ENCODE results near the gene KCNIP4. TPM values are rescaled to one million over a fixed set of nuclear protein-coding genes. Genes with fewer than 3 reads are reported as not detected.
A peak's percentile ranks its signal among the peaks of the same experiment; 100 is the strongest.
"Not testable (repeated sequence)": the region's sequence is repeated elsewhere in the genome, so short reads cannot be mapped to it uniquely, and the experiment has no call there.

Gene KCNIP4
- total RNA-seq = 10 to 100 TPM in 5 of 8 experiments, 1 to 10 TPM in 3; 1.7 to 18.5 (median 10.8) TPM

DNA sequence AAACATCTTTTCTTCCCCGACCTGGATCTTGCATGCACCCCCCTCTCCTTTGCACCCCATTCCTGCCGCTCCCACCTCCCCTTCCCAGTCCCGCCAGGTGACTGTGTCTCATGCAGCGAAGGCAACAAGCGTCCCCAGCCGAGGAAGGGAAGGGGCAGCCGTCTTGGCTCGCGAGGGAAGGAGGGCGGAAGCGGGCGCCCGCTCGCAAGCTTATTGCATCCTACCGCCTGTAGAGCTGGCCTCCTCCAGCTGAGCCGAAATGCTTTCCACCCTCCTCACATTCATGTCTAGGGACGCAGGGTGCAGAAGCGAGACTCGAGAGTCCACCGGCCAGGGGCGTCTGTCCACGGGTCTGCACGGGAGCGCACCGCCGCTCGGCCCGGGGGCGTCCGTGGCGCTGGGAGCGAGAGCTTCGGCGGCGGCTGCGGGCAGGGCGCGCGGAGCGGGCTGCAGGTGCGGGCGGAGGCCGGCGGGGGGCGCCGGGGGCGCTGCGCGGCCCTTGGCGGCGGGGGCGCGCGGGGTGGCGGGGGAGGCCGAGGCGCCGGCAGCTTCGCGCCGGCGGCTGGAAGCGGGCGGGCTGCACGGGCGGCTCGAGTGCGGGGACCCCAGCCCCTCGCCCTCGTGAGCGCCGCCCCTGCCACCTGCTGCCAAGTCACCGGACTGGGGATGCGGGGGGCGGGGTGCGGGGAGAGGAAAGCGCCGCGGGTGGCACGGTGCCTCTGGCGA is at the start of gene KCNIP4:
Gene KCNIP4, minus strand, starts transcription at position 426 of the 726 bp plus-strand sequence.
- peak within 1 kb of the TSS; percentile 56 to 90 (median 82) for H3K4me3 ChIP-seq
- ATAC-seq (replicated peaks in 6 of 8) = peak in 7 of 8 experiments; percentile 81 to 96 (median 91)
- no peaks in the 10 kb centered on the region for H3K4me1 ChIP-seq (replicated peaks in 1 of 2)
- in situ Hi-C loops (cut with MboI; ENCODE audit: low pct_unique_long_range_greater_than_20kb in 2 of 9, low sequenced_read_pairs in 9 of 9, unreplicated experiment in 9 of 9) = no loop called here
- 0 to 7% methylated on average over 4 to 5 of the region's 81 CpGs; no CpG with 5 or more reads in 8 of the 10 experiments for WGBS, 10 experiments
- peak within 1 kb of the TSS in 1 of 2 donors; percentile 52 for H3K27ac ChIP-seq

DNA sequence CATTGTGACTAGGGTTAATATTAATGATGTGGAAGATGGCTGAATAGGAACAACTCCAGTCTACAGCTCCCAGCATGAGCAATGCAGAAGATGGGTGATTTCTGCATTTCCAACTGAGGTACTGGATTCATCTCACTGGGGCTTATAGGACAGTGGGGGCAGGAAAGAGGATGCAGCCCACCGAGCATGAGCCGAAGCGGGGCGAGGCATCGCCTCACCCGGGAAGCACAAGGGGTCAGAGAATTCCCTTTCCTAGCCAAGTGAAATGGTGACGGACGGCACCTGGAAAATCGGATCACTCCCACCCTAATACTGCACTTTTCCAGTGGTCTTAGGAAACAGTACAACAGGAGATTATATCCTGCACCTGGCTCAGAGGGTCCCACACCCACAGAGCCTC is 48.0 kb upstream of the KCNIP4 start:
- H3K4me3 ChIP-seq; ATAC-seq (replicated peaks in 6 of 8); in situ Hi-C loops (cut with MboI; ENCODE audit: low pct_unique_long_range_greater_than_20kb in 2 of 9, low sequenced_read_pairs in 9 of 9, unreplicated experiment in 9 of 9); H3K27ac ChIP-seq; H3K4me1 ChIP-seq (replicated peaks in 1 of 2): not testable (repeated sequence)
- WGBS, 10 experiments = 92 to 100% (median 100%) methylated on average over 1 to 5 of the region's 9 CpGs; no CpG with 5 or more reads in 7 of the 10 experiments

DNA sequence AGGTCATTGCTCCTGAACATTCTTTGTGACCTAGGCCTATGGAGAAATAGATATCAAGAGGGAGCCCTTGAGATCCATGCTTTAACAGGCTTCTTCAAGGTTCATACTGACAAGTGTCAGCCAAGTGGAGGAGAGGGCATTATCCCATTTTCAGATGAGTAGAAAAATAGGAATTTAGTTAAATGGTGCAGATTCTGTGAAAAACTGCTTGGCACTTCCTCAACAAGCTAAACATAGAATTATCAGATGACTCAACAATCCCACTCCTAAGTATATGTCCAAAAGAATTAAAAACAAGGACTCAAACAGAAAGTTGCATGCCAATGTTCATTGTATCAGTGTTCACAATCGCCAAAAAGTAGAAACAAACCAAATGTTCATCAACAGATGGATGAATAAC is 43.8 kb upstream of the KCNIP4 start:
- no peak for ATAC-seq (replicated peaks in 6 of 8)
- Histone ChIP-seq H3K27ac (no peak overlapping the region), H3K4me3 (no peak overlapping the region), H3K4me1 (replicated peaks in 1 of 2) (no peaks in the 10 kb centered on the region)
- in situ Hi-C loops (cut with MboI; ENCODE audit: low pct_unique_long_range_greater_than_20kb in 2 of 9, low sequenced_read_pairs in 9 of 9, unreplicated experiment in 9 of 9) = no loop called here
- 0 to 100% (median 68%) methylated on average over 1 of the region's 1 CpG for WGBS, 10 experiments

DNA sequence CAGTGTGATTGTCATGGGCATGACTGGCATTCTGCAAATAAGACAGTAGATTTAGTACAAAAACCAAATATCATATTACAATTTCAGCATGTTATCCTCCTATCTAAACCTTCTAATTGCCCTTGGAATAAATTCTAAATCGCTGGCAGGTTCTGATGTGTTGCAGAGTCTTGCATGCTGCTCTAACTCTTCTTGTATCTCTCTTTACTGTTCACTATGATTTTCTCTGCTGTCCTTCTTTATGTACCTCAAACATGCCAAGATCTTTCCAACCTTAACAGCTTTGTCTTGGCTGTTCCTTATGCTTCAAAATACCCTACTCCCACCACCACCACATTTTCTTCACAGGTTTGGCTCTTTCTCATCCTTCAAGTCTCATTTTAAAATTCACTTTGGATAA is 43.0 kb upstream of the KCNIP4 start:
- no peaks in the 10 kb centered on the region for H3K4me1 ChIP-seq (replicated peaks in 1 of 2)
- in situ Hi-C loops (cut with MboI; ENCODE audit: low pct_unique_long_range_greater_than_20kb in 2 of 9, low sequenced_read_pairs in 9 of 9, unreplicated experiment in 9 of 9) = no loop called here
- H3K4me3 ChIP-seq = no peak overlapping the region
- no peak overlapping the region for H3K27ac ChIP-seq
- ATAC-seq (replicated peaks in 6 of 8) = no peak
- 0 to 100% (median 80%) methylated on average over 1 of the region's 1 CpG; no CpG with 5 or more reads in 1 of the 10 experiments for WGBS, 10 experiments

DNA sequence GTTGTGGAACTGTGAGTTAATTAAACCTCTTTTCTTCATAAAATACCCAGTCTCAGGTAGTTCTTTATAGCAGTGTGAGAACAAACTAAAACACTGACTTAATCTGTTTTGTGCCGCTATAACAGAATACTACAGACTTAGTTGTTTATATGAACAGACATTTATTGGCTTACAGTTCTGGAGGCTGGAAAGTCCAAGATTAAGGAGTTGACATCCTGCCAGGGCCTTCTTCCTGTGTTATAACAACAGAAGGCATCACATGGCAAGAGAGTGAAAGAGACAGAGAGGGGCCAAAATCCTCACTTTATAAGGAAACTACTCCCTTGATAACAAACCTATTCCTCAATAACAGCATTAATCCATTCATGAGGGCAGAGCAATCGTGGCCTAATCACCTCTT is 42.5 kb upstream of the KCNIP4 start:
- WGBS, 10 experiments = 5 to 100% (median 54%) methylated on average over 1 to 2 of the region's 2 CpGs; no CpG with 5 or more reads in 2 of the 10 experiments
- no peak for ATAC-seq (replicated peaks in 6 of 8)
- in situ Hi-C loops (cut with MboI; ENCODE audit: low pct_unique_long_range_greater_than_20kb in 2 of 9, low sequenced_read_pairs in 9 of 9, unreplicated experiment in 9 of 9) = no loop called here
- Histone ChIP-seq H3K4me3 (no peak overlapping the region), H3K4me1 (replicated peaks in 1 of 2) (no peaks in the 10 kb centered on the region), H3K27ac (no peak overlapping the region)

DNA sequence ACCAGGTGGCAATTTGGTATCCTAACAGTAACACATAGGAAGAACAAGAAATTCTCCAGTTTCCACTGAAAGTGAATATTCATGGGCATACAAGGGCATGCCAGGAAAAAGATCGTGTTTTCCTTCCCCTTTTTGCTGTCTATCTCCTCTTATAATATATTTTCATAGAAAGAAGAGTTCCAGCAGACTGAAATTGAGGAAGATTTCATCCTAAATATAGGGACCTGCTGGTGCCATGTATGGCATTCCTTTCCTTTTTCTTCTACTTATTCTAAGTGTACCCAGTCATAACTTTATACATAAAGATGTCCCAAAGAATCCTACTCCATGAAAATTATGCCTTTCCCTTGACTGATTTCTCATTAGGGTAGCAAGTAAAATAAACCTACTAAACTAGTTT is 40.8 kb upstream of the KCNIP4 start:
- Histone ChIP-seq H3K4me1 (replicated peaks in 1 of 2) (no peaks in the 10 kb centered on the region), H3K4me3 (no peak overlapping the region), H3K27ac (no peak overlapping the region)
- in situ Hi-C loops (cut with MboI; ENCODE audit: low pct_unique_long_range_greater_than_20kb in 2 of 9, low sequenced_read_pairs in 9 of 9, unreplicated experiment in 9 of 9) = no loop called here
- no peak for ATAC-seq (replicated peaks in 6 of 8)
- WGBS, 10 experiments = 13 to 100% (median 75%) methylated on average over 1 of the region's 1 CpG; no CpG with 5 or more reads in 3 of the 10 experiments

DNA sequence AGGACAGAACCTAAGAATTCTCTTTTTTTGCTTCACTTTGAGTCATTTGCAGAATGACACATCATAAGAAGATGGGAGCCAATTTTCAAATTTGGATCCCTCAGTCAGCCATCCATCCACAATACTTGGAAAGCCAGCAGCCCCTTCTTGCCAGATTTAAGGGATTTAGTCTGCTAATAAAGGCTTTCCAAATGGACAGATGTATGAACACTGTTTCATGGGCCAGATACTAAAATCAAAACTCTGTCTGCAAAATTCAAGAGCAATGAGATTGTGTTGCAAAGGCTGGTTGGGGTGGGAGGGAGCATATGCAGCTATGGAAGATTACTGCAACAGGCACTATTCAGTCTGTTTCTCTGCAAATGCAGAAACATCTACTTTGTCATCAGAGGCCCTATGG is 37.7 kb upstream of the KCNIP4 start:
- Histone ChIP-seq H3K27ac (no peak overlapping the region), H3K4me1 (replicated peaks in 1 of 2) (peaks cover 0 to 2% of the 10 kb centered on the region in 2 donors), H3K4me3 (no peak overlapping the region)
- in situ Hi-C loops (cut with MboI; ENCODE audit: low pct_unique_long_range_greater_than_20kb in 2 of 9, low sequenced_read_pairs in 9 of 9, unreplicated experiment in 9 of 9) = no loop called here
- ATAC-seq (replicated peaks in 6 of 8) = no peak

DNA sequence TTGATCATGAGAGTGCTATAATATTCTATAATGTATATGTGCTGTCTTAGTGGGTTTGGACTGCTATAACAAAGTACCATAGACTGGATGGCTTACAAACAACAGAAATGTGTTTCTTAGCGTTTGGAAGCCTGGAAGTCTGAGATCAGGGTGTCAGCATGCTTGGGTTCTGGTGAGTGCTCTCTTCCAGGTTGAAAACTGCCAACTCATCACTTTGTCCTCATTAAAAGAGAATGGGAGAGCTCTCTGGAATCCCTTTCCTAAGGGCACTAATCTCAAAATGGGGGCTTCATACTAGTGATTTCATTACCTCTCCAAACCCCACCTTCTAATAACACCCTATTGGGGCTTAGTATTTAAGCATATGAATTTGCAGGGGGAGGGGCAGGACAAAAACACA is 33.5 kb upstream of the KCNIP4 start:
- peak in 2 of 8 experiments; percentile 16 to 19 for ATAC-seq (replicated peaks in 6 of 8)
- H3K27ac ChIP-seq = no peak overlapping the region
- H3K4me3 ChIP-seq = no peak overlapping the region
- H3K4me1 ChIP-seq (replicated peaks in 1 of 2) = peaks cover 0 to 2% of the 10 kb centered on the region in 2 donors
- in situ Hi-C loops (cut with MboI; ENCODE audit: low pct_unique_long_range_greater_than_20kb in 2 of 9, low sequenced_read_pairs in 9 of 9, unreplicated experiment in 9 of 9) = no loop called here
- 0 to 83% (median 55%) methylated on average over 1 of the region's 1 CpG; no CpG with 5 or more reads in 2 of the 10 experiments for WGBS, 10 experiments

DNA sequence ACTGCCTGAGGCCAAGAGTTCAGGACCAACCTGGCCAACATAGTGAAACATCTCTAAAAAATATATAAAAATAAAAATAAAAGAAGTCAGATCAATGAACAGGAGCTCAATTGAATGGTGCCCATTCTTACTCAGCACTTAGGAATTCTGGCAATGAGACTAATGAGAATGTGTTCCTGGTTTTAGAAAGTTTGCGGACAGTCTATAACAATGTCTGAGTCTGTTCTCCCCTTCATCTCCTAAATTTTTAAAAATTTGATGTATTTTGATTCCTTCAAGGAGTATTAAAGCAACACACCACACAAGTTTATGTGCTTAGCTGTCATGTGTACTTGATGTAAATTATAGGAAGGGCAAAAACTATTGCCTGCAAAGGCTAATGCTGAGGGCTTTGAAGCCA is 30.6 kb upstream of the KCNIP4 start:
- no peak overlapping the region for H3K4me3 ChIP-seq
- 20 to 100% (median 80%) methylated on average over 1 of the region's 1 CpG; no CpG with 5 or more reads in 3 of the 10 experiments for WGBS, 10 experiments
- no peak for ATAC-seq (replicated peaks in 6 of 8)
- in situ Hi-C loops (cut with MboI; ENCODE audit: low pct_unique_long_range_greater_than_20kb in 2 of 9, low sequenced_read_pairs in 9 of 9, unreplicated experiment in 9 of 9) = no loop called here
- peaks cover 0 to 2% of the 10 kb centered on the region in 2 donors for H3K4me1 ChIP-seq (replicated peaks in 1 of 2)
- H3K27ac ChIP-seq = no peak overlapping the region

DNA sequence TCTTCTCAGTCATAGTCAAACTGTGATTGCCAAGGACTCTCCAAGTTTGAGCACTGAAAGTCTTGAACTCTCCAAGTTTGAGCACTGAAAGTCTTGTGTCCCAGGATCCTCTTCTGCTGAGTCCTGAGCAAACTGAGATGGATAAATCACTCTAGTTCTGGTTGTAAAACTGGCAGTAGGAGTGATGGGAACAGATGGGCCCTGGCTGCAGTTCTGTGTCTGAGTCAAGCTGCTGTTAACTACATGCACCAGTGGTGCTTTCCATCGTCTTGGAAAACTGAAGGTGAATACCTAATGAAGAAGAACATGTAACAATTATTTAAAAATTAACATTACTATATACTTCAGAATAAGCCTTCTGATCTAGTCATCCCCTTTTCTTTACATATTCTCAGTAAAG is 27.6 kb upstream of the KCNIP4 start:
- no peak for ATAC-seq (replicated peaks in 6 of 8)
- H3K4me1 ChIP-seq (replicated peaks in 1 of 2) = no peaks in the 10 kb centered on the region
- in situ Hi-C loops (cut with MboI; ENCODE audit: low pct_unique_long_range_greater_than_20kb in 2 of 9, low sequenced_read_pairs in 9 of 9, unreplicated experiment in 9 of 9) = no loop called here
- no peak overlapping the region for H3K27ac ChIP-seq
- no peak overlapping the region for H3K4me3 ChIP-seq
- WGBS, 10 experiments = 0 to 89% (median 29%) methylated on average over 1 of the region's 1 CpG; no CpG with 5 or more reads in 4 of the 10 experiments

DNA sequence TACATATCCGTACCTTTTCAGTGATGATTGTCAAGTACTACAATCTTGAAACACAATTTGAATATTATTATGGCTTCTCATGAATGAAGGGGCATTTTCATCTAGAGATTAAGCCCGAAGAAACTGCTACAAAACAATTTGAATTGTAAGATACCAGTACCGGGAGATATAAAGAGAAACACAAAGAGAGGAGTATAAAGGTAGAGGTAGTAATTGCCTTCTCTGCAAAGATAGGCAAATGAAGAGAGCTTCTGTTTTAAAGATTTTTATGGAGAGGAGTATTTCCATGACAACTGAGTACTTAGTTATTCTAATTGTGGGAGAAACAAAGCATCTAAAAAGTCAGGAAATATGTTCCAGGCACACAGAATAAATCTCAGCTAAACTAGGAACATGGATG is 25.3 kb upstream of the KCNIP4 start:
- in situ Hi-C loops (cut with MboI; ENCODE audit: low pct_unique_long_range_greater_than_20kb in 2 of 9, low sequenced_read_pairs in 9 of 9, unreplicated experiment in 9 of 9) = no loop called here
- no peak overlapping the region for H3K27ac ChIP-seq
- no peak for ATAC-seq (replicated peaks in 6 of 8)
- 0 to 60% (median 30%) methylated on average over 1 to 3 of the region's 3 CpGs; no CpG with 5 or more reads in 1 of the 10 experiments for WGBS, 10 experiments
- no peak overlapping the region for H3K4me3 ChIP-seq
- no peaks in the 10 kb centered on the region for H3K4me1 ChIP-seq (replicated peaks in 1 of 2)

DNA sequence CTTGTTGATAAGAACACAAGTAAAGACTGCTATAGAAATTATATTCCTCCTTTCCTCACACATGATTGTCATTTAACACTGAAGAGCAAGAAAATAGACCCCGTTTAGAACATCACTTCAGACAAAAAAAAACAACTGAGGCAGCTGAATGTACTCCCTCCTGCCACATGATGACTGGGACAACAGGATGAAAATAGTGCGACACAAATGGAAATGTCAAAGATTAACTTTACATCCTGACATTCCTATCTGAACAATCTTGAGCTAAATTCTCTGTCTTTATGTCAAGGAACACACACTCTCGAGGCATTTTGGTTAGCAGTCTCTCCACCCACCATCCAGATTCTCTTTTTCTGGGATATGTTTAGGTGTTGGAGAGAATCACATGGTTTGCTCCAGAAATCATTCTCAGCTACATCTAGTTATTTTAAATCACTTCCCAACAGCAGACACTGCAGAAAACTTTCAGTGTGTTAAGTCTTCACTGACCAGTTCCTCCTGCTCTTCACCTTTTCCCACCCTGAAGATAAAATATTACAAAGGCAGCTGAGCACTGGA is 16.3 kb upstream of the KCNIP4 start:
- H3K4me1 ChIP-seq (replicated peaks in 1 of 2) = peaks cover 0 to 8% of the 10 kb centered on the region in 2 donors
- no peak overlapping the region for H3K4me3 ChIP-seq
- H3K27ac ChIP-seq = no peak overlapping the region
- no peak for ATAC-seq (replicated peaks in 6 of 8)
- in situ Hi-C loops (cut with MboI; ENCODE audit: low pct_unique_long_range_greater_than_20kb in 2 of 9, low sequenced_read_pairs in 9 of 9, unreplicated experiment in 9 of 9) = no loop called here
- 23 to 100% (median 67%) methylated on average over 1 to 3 of the region's 3 CpGs; no CpG with 5 or more reads in 2 of the 10 experiments for WGBS, 10 experiments

DNA sequence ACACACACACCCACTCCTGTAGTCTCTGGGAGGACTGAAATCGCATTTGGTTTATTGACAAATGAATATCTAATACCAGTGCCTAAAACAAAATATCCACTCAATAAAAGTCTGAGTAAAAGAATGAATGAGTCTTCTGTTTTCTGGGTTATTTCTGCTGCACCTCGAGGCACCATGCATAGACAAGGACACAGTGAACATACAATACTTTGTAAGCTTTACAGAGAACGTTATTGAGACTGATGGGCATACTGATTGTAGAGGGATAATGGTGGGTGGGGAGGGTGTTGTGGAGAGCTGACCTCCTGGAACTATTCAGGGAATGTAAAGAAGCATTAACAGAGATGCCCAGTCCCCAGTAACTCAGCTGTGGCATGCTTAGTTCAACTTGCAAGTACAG is 14.1 kb upstream of the KCNIP4 start:
- in situ Hi-C loops (cut with MboI; ENCODE audit: low pct_unique_long_range_greater_than_20kb in 2 of 9, low sequenced_read_pairs in 9 of 9, unreplicated experiment in 9 of 9) = no loop called here
- H3K4me3 ChIP-seq = no peak overlapping the region
- H3K4me1 ChIP-seq (replicated peaks in 1 of 2) = peaks cover 0 to 8% of the 10 kb centered on the region in 2 donors
- 4 to 67% (median 49%) methylated on average over 1 to 3 of the region's 3 CpGs; no CpG with 5 or more reads in 1 of the 10 experiments for WGBS, 10 experiments
- no peak for ATAC-seq (replicated peaks in 6 of 8)
- H3K27ac ChIP-seq = no peak overlapping the region

Measured in motor neuron (in vitro differentiated cells).